PC-9 (cell line): ENCODE data around the gene PAOX. TPM values are rescaled to one million over a fixed set of nuclear protein-coding genes. Genes with fewer than 3 reads are reported as not detected.
"Not testable (repeated sequence)": the region's sequence is repeated elsewhere in the genome, so short reads cannot be mapped to it uniquely, and the experiment has no call there.

ENCODE experiments used
- BruUV-seq: library from RNA; stranded (reverse); fragments of 400-500 nt; replicated peaks from 2 replicates; lab custom pipeline; 2021; lab: Mats Ljungman, UMichigan
- CTCF ChIA-PET: fragments of 300-600 bp; sonication (Branson Sonifier 250); formaldehyde crosslinking; loops from one replicate; lab custom pipeline; 2022; ENCODE audit warnings: antibody characterized with exemption; lab: Charles Lee
- POLR2A ChIA-PET: fragments of 300-600 bp; sonication (Branson Sonifier 250); formaldehyde crosslinking; loops from one replicate; lab custom pipeline; 2022; ENCODE audit warnings: antibody characterized with exemption; ENCODE audit not compliant: unreplicated experiment; lab: Charles Lee
- DNase-seq, 2 experiments: peaks; one replicate each; pipeline versions ENCODE4 v3.0.0 to v3.0.0-alpha.2; 2015 to 2022; ENCODE audit warnings: mixed read lengths in 1 of 2
- H2AFZ ChIP-seq: fragments of 200-600 bp; sonication (generic); 2 replicates; pipeline ENCODE4 v1.8.1; 2017; ENCODE audit warnings: antibody characterized with exemption
- H3F3A ChIP-seq: fragments of 200-600 bp; sonication (generic); 2 replicates; pipeline ENCODE4 v1.8.1; 2017; ENCODE audit warnings: antibody characterized with exemption, mild to moderate bottlenecking, low read depth; ENCODE audit not compliant: insufficient read depth
- H3K27ac ChIP-seq: fragments of 200-600 bp; sonication (generic); 2 replicates; pipeline ENCODE4 v1.6.1; 2016; ENCODE audit warnings: mixed run types
- H3K27me3 ChIP-seq: fragments of 200-600 bp; sonication (generic); 2 replicates; pipeline ENCODE4 v1.6.1; 2016; ENCODE audit warnings: low read depth, mixed run types; ENCODE audit not compliant: insufficient read depth
- H3K36me3 ChIP-seq: fragments of 200-600 bp; sonication (generic); 2 replicates; pipeline ENCODE4 v1.6.1; 2016; ENCODE audit warnings: low read depth, mixed run types
- H3K4me1 ChIP-seq: fragments of 200-600 bp; sonication (generic); replicated peaks from 2 replicates; pipeline ENCODE4 v1.6.1; 2016; ENCODE audit warnings: mixed run types; ENCODE audit not compliant: insufficient read depth
- H3K4me2 ChIP-seq: fragments of 200-600 bp; sonication (generic); 2 replicates; pipeline ENCODE4 v1.6.1; 2017; ENCODE audit warnings: mixed run types
- H3K4me3 ChIP-seq: fragments of 200-600 bp; sonication (generic); 2 replicates; pipeline ENCODE4 v1.6.1; 2016; ENCODE audit warnings: mixed run types
- H3K79me2 ChIP-seq: fragments of 200-600 bp; sonication (generic); 2 replicates; pipeline ENCODE4 v1.6.1; 2017; ENCODE audit warnings: low read depth, mixed run types
- H3K9me2 ChIP-seq: fragments of 200-600 bp; sonication (generic); 2 replicates; pipeline ENCODE4 v1.8.1; 2017; ENCODE audit warnings: mild to moderate bottlenecking; ENCODE audit not compliant: insufficient read depth
- H3K9me3 ChIP-seq: fragments of 200-600 bp; sonication (generic); 2 replicates; pipeline ENCODE4 v1.8.1; 2016; ENCODE audit warnings: low read depth; ENCODE audit not compliant: insufficient read depth
- H4K20me1 ChIP-seq: fragments of 200-600 bp; sonication (generic); 2 replicates; pipeline ENCODE4 v1.8.1; 2017; ENCODE audit not compliant: insufficient read depth
- EZH2 ChIP-seq: fragments of 200-600 bp; sonication (generic); IDR thresholded peaks from 2 replicates; pipeline ENCODE4 v1.8.0; 2017; ENCODE audit warnings: antibody characterized with exemption, low read depth
- intact Hi-C: fragments of 100-400 bp; cut with micrococcal nuclease; formaldehyde crosslinking; loops from one replicate; pipeline ENCODE4 v1.10.0; 2022; ENCODE audit not compliant: unreplicated experiment
- total RNA-seq: library from RNA; stranded (reverse); gene quantifications from 2 replicates; pipeline ENCODE4 v1.2.3, GENCODE V29; 2021
- TF ChIP-seq, protein P1 (sequence below): fragments of 200-600 bp; sonication (generic); conservative IDR thresholded peaks from 2 replicates; pipeline ENCODE4 v1.6.1; 2017; ENCODE audit warnings: mixed run types, antibody characterized with exemption, mild to moderate bottlenecking, moderate library complexity

Gene PAOX
- total RNA-seq, 1 experiment from 2014 or later: 5.7 TPM

DNA sequence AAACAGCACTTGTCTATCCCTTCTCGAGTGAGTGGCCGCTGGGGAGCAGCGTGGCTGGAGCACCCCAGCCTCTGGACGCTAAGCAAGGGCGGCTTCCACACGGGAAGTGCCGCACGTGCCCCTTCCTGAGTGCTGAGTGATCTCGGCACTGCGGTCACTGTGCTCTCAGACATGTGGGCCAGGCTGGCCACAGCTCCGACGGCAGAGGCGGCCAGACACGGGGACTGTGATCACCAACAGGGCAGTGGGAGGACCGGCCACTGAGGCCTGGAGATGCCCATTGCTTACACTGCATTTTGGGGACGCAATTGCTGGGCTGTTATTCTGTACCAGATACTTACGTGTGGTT lies 13.0 kb upstream of the PAOX start:
- CTCF ChIA-PET: no interaction called here

DNA sequence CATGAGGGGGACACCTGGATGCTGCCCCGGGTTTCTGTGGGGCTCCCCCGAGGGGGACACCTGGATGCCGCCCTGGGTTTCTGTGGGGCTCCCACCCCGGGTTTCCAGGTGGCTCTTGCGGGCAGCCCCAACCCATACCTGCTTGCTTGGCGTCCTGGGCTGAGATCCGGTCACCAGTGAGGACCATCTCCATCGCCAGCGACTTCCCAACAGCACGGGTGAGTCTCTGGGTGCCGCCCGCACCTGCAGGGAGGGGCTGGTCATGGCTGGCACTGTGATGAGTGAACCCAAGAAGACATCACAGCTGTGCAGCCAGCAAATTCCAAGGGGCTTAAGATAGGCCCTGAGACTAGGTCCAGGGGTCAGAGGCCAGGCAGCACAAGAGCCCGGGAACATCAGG lies 12.3 kb upstream of the PAOX start:
- H2AFZ ChIP-seq: no peak overlapping the region
- no TSS peak for BruUV-seq
- ChIA-PET POLR2A (no interaction called here), CTCF (no interaction called here)
- no peaks in the 10 kb centered on the region for H3K4me1 ChIP-seq
- intact Hi-C loops: no loop called here
- no peak overlapping the region for H3K4me3 ChIP-seq
- no peaks in the 10 kb centered on the region for H4K20me1 ChIP-seq
- no peak overlapping the region for H3K27ac ChIP-seq
- no peaks in the 10 kb centered on the region for H3K9me3 ChIP-seq
- no peak for DNase-seq
- no peaks in the 10 kb centered on the region for H3K27me3 ChIP-seq
- 0 out of 2 replicates have a peak, but pooled peaks cover under 1% of the 10 kb centered on the region for H3K79me2 ChIP-seq
- TF ChIP-seq, protein P1, sequence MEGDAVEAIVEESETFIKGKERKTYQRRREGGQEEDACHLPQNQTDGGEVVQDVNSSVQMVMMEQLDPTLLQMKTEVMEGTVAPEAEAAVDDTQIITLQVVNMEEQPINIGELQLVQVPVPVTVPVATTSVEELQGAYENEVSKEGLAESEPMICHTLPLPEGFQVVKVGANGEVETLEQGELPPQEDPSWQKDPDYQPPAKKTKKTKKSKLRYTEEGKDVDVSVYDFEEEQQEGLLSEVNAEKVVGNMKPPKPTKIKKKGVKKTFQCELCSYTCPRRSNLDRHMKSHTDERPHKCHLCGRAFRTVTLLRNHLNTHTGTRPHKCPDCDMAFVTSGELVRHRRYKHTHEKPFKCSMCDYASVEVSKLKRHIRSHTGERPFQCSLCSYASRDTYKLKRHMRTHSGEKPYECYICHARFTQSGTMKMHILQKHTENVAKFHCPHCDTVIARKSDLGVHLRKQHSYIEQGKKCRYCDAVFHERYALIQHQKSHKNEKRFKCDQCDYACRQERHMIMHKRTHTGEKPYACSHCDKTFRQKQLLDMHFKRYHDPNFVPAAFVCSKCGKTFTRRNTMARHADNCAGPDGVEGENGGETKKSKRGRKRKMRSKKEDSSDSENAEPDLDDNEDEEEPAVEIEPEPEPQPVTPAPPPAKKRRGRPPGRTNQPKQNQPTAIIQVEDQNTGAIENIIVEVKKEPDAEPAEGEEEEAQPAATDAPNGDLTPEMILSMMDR: no peak
- no peak for TF ChIP-seq EZH2
- no peaks in the 10 kb centered on the region for H3K36me3 ChIP-seq
- no peak overlapping the region for H3K4me2 ChIP-seq
- H3F3A ChIP-seq: no peaks in the 10 kb centered on the region
- no peaks in the 10 kb centered on the region for H3K9me2 ChIP-seq

More for the DNA sequence above, 13.0 kb upstream of the PAOX start:
- no peaks in the 10 kb centered on the region for H3F3A ChIP-seq
- H2AFZ ChIP-seq: no peak overlapping the region
- no peak overlapping the region for H3K4me3 ChIP-seq
- H4K20me1 ChIP-seq: no peaks in the 10 kb centered on the region
- H3K9me3 ChIP-seq: no peaks in the 10 kb centered on the region
- no peak overlapping the region for H3K27ac ChIP-seq
- TF ChIP-seq, protein P1: no peak
- no peak for TF ChIP-seq EZH2
- DNase-seq: no peak
- H3K79me2 ChIP-seq: no peaks in the 10 kb centered on the region
- H3K27me3 ChIP-seq: no peaks in the 10 kb centered on the region
- H3K9me2 ChIP-seq: no peaks in the 10 kb centered on the region
- no TSS peak for BruUV-seq
- POLR2A ChIA-PET: no interaction called here
- H3K36me3 ChIP-seq: no peaks in the 10 kb centered on the region
- no peaks in the 10 kb centered on the region for H3K4me1 ChIP-seq
- H3K4me2 ChIP-seq: no peak overlapping the region
- intact Hi-C loops: no loop called here

DNA sequence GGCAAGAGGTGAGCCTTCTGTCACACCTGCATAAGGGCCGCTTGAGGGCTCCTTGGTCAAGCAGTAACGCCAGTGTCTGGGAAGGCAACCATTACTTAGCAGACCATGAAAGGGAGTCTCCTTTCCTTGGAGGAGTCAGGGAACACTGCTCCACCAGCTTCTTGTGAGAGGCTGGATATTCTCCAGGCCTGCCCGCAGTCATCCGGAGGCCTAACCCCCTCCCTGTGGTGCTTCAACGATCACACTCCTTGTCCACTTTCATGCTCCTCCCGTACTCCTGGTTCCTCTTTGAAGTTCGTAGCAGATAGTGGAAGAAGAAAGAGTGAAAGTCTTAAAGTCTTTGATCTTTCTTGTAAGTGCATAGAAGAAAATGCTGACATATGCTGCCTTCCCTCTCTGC lies 11.6 kb upstream of the PAOX start:
- POLR2A ChIA-PET, H3K4me3 ChIP-seq, H3F3A ChIP-seq, H2AFZ ChIP-seq, H3K79me2 ChIP-seq, H3K36me3 ChIP-seq, DNase-seq, BruUV-seq, H3K4me2 ChIP-seq, CTCF ChIA-PET, H3K9me2 ChIP-seq, H3K27me3 ChIP-seq, H3K4me1 ChIP-seq, H3K27ac ChIP-seq, intact Hi-C loops, H3K9me3 ChIP-seq, H4K20me1 ChIP-seq: not testable (repeated sequence)

DNA sequence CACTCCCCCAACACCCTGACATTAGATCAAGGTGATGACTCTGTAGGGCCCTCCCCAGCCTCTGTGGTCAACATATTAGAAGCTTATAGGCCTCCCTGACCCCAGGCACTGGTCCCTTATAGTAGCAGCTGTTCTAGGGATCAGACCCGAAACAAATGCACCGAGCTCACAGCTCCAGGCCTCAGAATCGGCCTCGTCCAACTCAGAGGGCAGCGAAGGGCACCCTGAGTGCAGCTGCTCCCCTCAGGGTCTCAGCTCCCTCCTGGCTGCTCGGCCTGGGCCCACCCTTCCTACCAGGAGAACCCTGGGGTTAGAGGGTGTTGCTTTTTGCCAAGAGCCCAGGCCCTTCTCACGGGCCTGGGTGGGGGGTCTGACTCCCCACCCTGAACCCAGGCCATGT lies 10.9 kb upstream of the PAOX start:
- no peak overlapping the region for H3K4me3 ChIP-seq
- H3K79me2 ChIP-seq: peaks cover 8% of the 10 kb centered on the region; the same call in 1 of the 2 replicates
- no peaks in the 10 kb centered on the region; the same call in 1 of the 2 replicates for H3K4me1 ChIP-seq
- no peak overlapping the region for H2AFZ ChIP-seq
- DNase-seq: no peak
- H4K20me1 ChIP-seq: no peaks in the 10 kb centered on the region
- no peaks in the 10 kb centered on the region for H3K36me3 ChIP-seq
- H3K9me2 ChIP-seq: no peaks in the 10 kb centered on the region
- BruUV-seq: no TSS peak
- no peaks in the 10 kb centered on the region for H3F3A ChIP-seq
- no peaks in the 10 kb centered on the region for H3K9me3 ChIP-seq
- no peak overlapping the region for H3K4me2 ChIP-seq
- no peak overlapping the region for H3K27ac ChIP-seq
- ChIA-PET CTCF (no interaction called here), POLR2A (no interaction called here)
- H3K27me3 ChIP-seq: no peaks in the 10 kb centered on the region
- TF ChIP-seq EZH2: no peak
- intact Hi-C loops: no loop called here
